ENCODE measurements around the gene BRF1. TPM values are rescaled to one million over a fixed set of nuclear protein-coding genes. Genes with fewer than 3 reads are reported as not detected.

Gene BRF1
- total RNA-seq = 59.5 TPM

DNA sequence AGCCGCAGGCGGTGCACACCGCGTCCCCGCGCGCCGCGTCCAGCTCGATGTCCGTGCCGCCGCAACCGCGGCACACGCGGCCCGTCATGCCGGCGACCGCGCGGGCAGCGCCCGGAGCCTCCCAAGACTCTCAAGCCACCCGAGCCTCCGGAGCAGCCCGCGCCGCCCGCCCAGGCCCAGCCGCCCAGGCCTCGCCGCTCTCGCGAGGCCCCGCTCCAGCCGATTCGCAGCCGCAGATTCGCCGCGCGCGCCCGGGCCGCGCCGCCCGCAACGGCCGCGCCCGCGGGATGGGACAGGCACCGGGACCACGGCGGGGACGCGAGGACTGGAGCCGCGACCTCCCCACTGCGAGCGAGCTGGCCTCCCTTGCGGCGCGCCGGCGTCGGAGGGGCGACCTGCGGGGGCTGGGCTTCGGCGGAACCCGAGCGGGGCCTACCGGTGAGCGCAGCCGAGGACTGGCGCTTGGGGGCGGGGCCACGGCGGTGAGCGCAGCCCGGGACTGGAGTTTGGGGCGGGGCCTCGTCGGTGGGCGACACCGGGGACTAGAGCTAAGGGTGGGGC is at the start of gene BRF1:
TSS of gene BRF1 (minus strand) at position 460 of the 561 bp plus-strand sequence. CDS start at position 88, 372 bp downstream.

GRCh38 chr14:105314287-105315200 is 13.7 kb upstream of the BRF1 start, which contains the start of gene PACS2:
PACS2 (plus strand) TSS chr14:105314748; CDS start chr14:105314919, 171 bp downstream.

GRCh38 chr14:105248368-105249181 is 52.2 kb downstream of the BRF1 start, which contains the start of gene BTBD6:
BTBD6 (plus strand) TSS chr14:105248533; CDS start chr14:105248712, 179 bp downstream.

GRCh38 chr14:105180592-105181548 is 119.9 kb downstream of the BRF1 start, which contains the start of gene NUDT14:
NUDT14 (minus strand) TSS chr14:105181312; CDS start chr14:105181209, 103 bp downstream.

DNA sequence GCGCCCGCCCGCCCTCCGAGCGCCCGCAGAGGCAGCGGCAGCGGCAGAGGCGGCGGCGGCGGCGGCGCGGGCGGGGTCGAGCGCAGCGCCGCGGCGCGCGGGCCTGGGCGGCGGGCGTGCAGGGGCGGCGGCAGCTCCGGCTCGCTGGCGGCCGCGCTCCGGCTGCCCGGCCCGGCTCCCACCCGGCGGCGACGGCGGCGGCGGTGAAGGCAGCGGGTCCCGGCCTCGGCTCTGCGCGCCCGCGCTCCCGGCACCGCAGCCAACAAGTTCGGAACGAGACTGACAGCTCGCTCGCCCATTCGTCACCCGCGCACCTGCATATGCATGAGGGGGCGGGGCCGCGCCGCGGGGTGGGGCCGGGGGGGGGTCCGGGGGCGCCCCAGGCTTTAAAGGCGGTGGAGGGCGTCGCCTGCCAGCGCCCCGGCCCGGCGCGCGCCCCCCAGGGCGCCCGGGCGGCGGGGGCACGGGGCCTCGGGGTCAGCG is 132.3 kb downstream of the BRF1 start, which contains the start of gene JAG2:
TSS of gene JAG2 (minus strand) at position 281 of the 483 bp plus-strand sequence. CDS start 356 bp downstream, outside the sequence.

Other genes with a start within 250 kb of the BRF1 start
- 2.3 TPM for gene GPR132, start 235.6 kb downstream of the BRF1 start, total RNA-seq
- 17.4 TPM for gene JAG2, start 132.2 kb downstream of the BRF1 start, total RNA-seq
- gene NUDT14, start 119.7 kb downstream of the BRF1 start, total RNA-seq = 22.9 TPM
- gene BTBD6, start 52.5 kb downstream of the BRF1 start, total RNA-seq = 38.4 TPM
- 94.1 TPM for gene PACS2, start 13.7 kb upstream of the BRF1 start, total RNA-seq
- gene TEX22, start 97.5 kb upstream of the BRF1 start, total RNA-seq = 0.23 TPM
- 82.3 TPM for gene MTA1, start 118.8 kb upstream of the BRF1 start, total RNA-seq
- gene CRIP2, start 173.8 kb upstream of the BRF1 start, total RNA-seq = 147 TPM
- 32.8 TPM for gene CRIP1, start 185.9 kb upstream of the BRF1 start, total RNA-seq
- gene TEDC1, start 190.2 kb upstream of the BRF1 start, total RNA-seq = 8.7 TPM
- 14.7 TPM for gene TMEM121, start 225.6 kb upstream of the BRF1 start, total RNA-seq